HG02571 (cell line): ENCODE results near the gene CSF2RB.
"Not testable (repeated sequence)": the region's sequence is repeated elsewhere in the genome, so short reads cannot be mapped to it uniquely, and the experiment has no call there.

Source experiments
- ATAC-seq: cut with Tn5 transposase; IDR thresholded peaks from one replicate; pipeline ENCODE4 v1.9.1; 2021; ENCODE audit warnings: mild to moderate bottlenecking, moderate library complexity; ENCODE audit not compliant: unreplicated experiment

The CSF2RB gene

GRCh38 chr22:36961626-36962025 lies 48.2 kb downstream of the CSF2RB start:
- no peak for ATAC-seq

GRCh38 chr22:36963302-36963701 lies 49.9 kb downstream of the CSF2RB start:
- ATAC-seq = no peak

- ATAC-seq = no peak
Observed at GRCh38 chr22:36964106-36964505, 50.7 kb downstream of the CSF2RB start.

- ATAC-seq = no peak
Observed at GRCh38 chr22:36965696-36966095, 52.3 kb downstream of the CSF2RB start.

GRCh38 chr22:36966851-36967540 lies 53.6 kb downstream of the CSF2RB start:
- ATAC-seq = no peak

GRCh38 chr22:36968249-36968964 lies 55.0 kb downstream of the CSF2RB start:
- ATAC-seq = no peak

GRCh38 chr22:36971341-36972125 lies 58.1 kb downstream of the CSF2RB start:
- no peak for ATAC-seq

GRCh38 chr22:36976606-36977005 lies 63.2 kb downstream of the CSF2RB start:
- ATAC-seq = no peak

GRCh38 chr22:36977401-36977861 lies 64.0 kb downstream of the CSF2RB start:
- no peak for ATAC-seq

GRCh38 chr22:36977947-36978660 lies 64.7 kb downstream of the CSF2RB start:
- peak; percentile 62 for ATAC-seq

- ATAC-seq = no peak
Observed at GRCh38 chr22:36979016-36979910, 65.8 kb downstream of the CSF2RB start.

- no peak for ATAC-seq
Observed at GRCh38 chr22:36981247-36981775, 67.9 kb downstream of the CSF2RB start.

- ATAC-seq = no peak
Observed at GRCh38 chr22:36982136-36982535, 68.7 kb downstream of the CSF2RB start.

GRCh38 chr22:36985211-36985889 lies 71.9 kb downstream of the CSF2RB start:
- ATAC-seq = no peak

- no peak for ATAC-seq
Observed at GRCh38 chr22:36986242-36986821, 72.9 kb downstream of the CSF2RB start.

- no peak for ATAC-seq
Observed at GRCh38 chr22:36988075-36988832, 74.8 kb downstream of the CSF2RB start.

- ATAC-seq = not testable (repeated sequence)
Observed at GRCh38 chr22:36989012-36989411, 75.6 kb downstream of the CSF2RB start.
